ENCODE results near the gene CD19.

DNA sequence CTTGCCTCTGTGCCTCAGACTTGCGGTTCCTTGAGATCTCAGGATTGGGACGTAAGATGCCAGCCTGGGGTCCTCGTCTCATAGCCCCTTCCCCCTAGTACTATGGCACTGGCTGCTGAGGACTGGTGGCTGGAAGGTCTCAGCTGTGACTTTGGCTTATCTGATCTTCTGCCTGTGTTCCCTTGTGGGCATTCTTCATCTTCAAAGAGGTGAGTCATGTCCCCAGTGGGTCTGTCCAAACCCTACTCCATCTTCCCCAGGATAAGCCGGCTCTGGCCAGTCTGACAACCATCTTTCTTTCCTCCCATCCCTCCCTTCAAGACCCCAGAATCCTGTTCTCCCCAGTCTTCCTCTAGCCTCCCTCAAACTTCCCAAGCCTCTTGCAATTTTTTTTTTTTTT lies 3.6 kb downstream of the CD19 start:
- TF ChIP-seq SUZ12 (IDR thresholded peaks at IDR 0.05; ENCODE audit: extremely low read depth, insufficient read depth, insufficient read length): no peak
- no peak for TF ChIP-seq YY1 (IDR thresholded peaks at IDR 0.05; ENCODE audit: insufficient read depth, insufficient read length)
- no peak for TF ChIP-seq ZNF274 (IDR thresholded peaks at IDR 0.05; ENCODE audit: low read depth, low read length)

Data from NT2/D1 (cell line).